Middle frontal gyrus (tissue), 1 donor: ENCODE measurements around the gene HAND1.

ENCODE experiments used
- DNase-seq: peaks from one replicate; pipeline ENCODE4 v3.0.0-alpha.2; 2015; ENCODE audit warnings: low spot score; ENCODE audit errors: extremely low spot score

The HAND1 gene

GRCh38 chr5:154461531-154461930 is 16.5 kb downstream of the HAND1 start:
- no peak for DNase-seq

GRCh38 chr5:154460172-154460571 is 17.9 kb downstream of the HAND1 start:
- no peak for DNase-seq

DNA sequence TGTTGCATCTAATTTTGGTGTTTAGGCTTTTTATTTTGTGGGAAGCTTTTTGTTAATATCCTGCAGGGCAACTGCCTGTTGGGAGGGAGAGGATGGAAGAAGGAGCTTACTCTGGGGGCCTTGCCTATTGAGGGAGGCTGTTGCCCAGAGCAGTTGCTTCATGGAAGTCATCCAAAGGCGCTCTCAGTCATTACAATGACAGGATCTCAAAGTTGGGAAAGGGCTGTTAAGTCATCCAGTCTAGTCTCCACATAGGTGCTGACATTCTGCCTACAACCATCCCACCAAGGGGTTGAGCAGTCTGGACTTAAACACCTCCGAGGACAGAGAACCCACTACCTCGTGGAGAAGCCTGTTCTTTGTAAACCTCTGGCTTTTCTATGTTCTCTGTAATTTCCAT is 19.0 kb downstream of the HAND1 start:
- DNase-seq: no peak

- DNase-seq: no peak
These were observed 21.5 kb downstream of the HAND1 start for GRCh38 chr5:154456540-154456939.

DNA sequence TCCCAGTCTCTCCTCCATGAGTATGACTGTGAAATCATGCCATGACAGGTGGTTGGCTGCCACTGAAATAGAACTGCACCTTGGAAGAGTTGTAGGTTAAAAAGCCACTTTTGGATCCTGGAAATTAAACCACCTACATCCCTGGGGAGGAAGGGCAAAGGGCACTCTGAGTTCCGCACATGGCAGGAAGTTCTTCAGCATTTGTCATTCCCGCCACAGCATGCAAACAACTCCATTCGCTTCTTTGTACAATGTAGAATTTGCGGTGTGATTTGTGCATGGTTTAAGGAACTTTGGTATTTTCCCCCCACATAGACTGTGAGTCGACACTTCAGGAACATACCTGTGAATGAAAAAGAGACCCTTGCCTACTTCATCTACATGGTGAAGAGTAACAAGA is 22.4 kb downstream of the HAND1 start:
- no peak for DNase-seq

DNA sequence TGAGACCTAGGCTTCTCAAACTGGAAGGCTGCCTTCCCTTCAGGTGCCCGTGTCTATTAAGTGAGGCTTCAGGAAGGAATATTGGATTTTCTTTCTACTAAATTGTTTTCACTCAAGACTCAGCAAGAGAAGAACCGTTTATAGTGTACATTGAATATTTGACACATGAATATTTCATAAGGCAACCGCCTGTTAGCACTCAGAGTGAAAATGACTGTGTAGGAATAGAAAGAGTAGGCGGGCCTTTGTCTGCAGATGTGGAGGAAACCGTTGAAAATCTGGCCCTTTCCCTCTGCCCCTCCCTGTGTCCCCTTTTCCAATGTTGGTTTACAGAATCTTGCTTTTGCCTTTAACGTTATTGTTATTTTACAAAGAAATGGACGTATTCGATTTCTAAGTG is 26.1 kb downstream of the HAND1 start:
- no peak for DNase-seq

GRCh38 chr5:154449786-154450185 is 28.2 kb downstream of the HAND1 start:
- no peak for DNase-seq

DNA sequence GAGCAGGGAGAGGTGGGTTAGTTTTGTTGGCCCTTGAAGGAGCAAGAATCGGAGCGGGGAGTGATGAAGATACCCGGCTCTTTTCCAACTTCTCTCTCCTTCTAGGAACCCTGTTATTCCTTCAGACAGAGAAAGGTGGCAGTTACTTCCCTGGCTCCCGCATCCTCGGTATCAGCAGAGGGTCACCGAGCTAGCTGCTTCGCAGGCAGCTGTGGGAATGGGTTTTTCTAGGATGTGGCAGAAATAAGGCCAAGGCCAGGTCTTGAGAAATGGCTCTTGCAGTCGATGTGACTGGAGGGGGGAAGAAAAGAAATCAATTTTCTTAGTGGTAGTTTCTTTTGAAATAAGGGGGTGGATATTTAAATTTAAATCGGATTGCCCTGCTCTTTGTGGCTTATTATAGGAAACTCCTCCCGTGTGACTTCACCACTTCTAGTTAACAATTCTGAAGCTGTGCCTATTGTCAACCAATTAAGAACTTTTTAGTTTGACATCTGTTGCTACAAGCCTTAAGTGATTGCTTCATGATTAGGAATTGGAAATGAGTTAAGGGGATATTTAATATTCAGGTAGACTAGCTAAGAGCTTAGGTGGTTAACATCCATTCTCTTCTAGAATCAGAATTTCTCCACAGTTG is 30.8 kb downstream of the HAND1 start:
- no peak for DNase-seq

GRCh38 chr5:154446195-154447088 is 31.6 kb downstream of the HAND1 start:
- no peak for DNase-seq

- DNase-seq: peak; percentile 91
These were observed 32.4 kb downstream of the HAND1 start, which contains the start of gene SAP30L for GRCh38 chr5:154445422-154446194. SAP30L (plus strand) TSS chr5:154445997; CDS start chr5:154446605, 608 bp downstream.

DNA sequence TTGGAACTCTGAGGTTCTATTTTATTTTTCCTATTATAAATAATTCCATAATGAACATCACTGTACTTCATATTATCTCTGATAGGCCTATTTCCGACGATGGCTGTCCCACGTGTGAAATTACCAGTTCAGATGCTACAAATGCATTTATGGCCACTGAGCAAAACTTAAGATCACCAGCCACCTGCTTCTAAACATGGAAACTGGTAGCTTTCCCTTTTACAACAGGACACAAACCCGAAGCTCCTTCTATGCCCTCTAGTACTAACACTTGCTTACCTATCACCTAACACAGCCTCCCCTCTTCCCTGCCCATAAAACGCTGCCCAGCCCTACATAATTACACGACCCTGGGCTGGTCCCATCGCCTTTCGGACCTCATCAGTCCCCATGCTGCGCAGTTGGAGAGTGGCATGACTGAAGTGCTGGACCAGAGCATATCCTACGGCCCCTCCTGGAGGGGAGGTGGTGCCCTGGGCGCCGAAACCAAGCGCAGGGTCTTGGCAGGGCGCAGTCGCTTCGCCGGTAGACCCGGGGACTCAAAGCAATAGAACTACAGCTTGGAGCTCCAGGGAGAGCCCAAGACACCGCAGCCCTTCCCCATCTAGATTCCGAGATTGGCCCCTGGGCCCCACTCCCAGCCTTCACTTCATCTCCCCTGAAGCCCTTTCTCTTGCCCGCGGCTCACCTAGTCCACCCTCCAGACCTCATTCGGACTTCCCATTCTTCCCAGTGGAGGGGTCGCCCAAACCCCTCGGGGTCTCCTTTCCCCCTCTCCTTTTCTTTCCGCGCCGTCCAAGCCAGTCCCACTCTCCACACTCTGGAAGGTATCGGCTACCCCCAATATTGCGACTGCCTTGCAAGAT is 33.2 kb downstream of the HAND1 start:
- DNase-seq: no peak

DNA sequence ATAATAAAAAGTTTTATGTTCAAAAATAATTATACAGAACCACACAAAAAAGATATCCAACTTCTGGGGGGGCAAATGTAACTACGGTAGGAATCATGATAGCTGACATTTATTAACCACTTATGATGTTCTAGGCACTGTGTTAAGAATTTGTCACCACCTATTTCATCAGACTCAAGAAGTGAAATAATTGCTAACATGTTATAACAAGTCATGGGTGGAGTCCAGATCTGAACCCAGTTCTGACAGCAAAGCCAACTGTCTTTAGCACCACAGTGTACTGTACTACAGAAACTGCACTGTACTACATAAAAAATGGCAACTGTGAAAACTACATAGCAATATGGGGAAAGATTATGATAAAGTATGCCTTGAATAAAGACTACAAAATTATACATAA is 35.2 kb downstream of the HAND1 start:
- DNase-seq: no peak

DNA sequence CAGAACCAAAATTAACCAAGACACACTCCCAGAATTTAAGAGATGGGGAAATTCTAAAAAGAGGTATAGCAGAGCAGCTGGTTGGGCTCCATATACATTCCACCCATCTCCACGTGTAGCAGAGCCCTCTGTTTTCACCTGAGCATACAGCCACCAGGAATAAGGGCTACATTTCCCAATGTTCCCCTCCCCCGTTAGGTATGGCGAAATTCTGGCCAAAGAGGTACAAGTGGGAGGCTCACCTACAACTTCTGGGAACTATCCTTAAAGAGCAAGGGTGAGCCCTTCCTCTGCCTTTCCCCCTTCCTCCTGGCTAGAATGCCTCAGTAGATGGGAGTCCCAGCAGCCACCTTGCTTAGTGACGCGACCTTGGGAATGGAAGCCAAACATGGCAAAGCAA is 37.5 kb downstream of the HAND1 start:
- no peak for DNase-seq

- no peak for DNase-seq
These were observed 40.6 kb downstream of the HAND1 start for GRCh38 chr5:154437281-154437965.

DNA sequence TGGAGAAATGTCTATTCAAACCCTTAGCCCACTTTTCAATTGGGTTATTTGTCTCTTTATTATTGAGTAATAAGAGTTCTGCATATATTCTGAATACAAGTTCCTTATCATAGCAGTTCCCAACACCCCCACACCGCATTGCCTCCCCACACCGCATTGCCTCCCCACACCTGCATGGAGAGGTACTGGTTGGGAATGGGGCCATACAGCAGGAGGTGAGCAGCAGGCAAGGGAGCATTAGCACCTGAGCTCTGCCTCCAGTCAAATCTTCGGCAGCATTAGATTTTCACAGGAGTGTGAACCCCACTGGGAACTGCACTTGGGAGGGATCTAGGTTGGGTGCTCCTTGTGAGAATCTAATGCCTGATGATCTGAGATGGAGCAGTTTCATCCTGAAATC is 42.8 kb downstream of the HAND1 start:
- DNase-seq: no peak

GRCh38 chr5:154430961-154431630 is 46.9 kb downstream of the HAND1 start:
- no peak for DNase-seq

- no peak for DNase-seq
These were observed 47.6 kb downstream of the HAND1 start for GRCh38 chr5:154430466-154430865.

DNA sequence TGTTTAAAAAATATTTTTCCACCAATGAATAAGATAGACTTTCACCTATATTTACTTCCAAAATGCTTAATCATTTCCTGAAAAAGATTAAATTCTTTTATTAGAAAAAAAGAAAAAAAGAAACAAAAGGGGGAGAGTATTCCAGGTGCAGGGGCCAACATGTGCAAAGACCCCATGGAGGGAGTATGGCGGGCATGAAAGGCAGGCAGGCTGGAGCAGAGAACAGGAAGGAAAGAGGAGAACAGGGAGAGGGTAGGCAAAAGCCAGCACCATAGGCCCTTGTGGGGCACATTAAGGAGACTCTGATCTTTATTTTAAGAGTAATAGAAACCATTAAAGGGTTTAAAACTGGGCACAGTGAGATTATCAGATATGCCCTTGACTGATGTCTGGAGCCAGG is 48.7 kb downstream of the HAND1 start:
- DNase-seq: no peak

- no peak for DNase-seq
These were observed 49.8 kb downstream of the HAND1 start for GRCh38 chr5:154428208-154428607.
